Peyer's patch (tissue), 4 donors: ENCODE measurements around the gene MERTK.
"Not testable (repeated sequence)": the region's sequence is repeated elsewhere in the genome, so short reads cannot be mapped to it uniquely, and the experiment has no call there.

Experiments used
- POLR2A ChIP-seq, 2 donors: fragments of 450-650 bp; IDR thresholded peaks; one replicate each; pipeline ENCODE4 v1.5.1; 2017; ENCODE audit warnings: antibody characterized with exemption in 2 of 2, mild to moderate bottlenecking in 2 of 2, moderate library complexity in 2 of 2
- TF ChIP-seq, protein P1 (sequence below), 6 experiments: fragments of 450-650 bp in 4 of 6; fragments of 200-600 bp in 2 of 6; sonication (generic) in 1 of 6; IDR thresholded peaks; one replicate each; pipeline ENCODE4 v1.5.1; 2017 to 2019; ENCODE audit warnings: antibody characterized with exemption in 6 of 6, mild to moderate bottlenecking in 3 of 6, moderate library complexity in 1 of 6

DNA sequence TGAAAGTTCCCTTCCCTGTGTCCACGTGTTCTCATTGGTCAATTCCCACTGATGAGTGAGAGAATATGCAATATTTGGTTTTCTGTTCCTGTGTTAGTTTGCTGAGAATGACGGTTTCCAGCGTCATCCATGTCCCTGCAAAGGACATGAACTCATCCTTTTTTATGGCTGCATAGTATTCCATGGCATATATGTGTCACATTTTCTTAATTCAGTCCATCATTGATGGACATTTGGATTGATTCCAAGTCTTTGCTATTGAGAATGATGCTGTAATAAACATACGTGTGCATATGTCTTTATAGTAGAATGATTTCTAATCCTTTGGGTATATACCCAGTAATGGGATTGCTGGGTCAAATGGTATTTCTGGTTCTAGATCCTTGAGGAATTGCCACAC is 35.5 kb downstream of the MERTK start:
- TF ChIP-seq, protein P1, sequence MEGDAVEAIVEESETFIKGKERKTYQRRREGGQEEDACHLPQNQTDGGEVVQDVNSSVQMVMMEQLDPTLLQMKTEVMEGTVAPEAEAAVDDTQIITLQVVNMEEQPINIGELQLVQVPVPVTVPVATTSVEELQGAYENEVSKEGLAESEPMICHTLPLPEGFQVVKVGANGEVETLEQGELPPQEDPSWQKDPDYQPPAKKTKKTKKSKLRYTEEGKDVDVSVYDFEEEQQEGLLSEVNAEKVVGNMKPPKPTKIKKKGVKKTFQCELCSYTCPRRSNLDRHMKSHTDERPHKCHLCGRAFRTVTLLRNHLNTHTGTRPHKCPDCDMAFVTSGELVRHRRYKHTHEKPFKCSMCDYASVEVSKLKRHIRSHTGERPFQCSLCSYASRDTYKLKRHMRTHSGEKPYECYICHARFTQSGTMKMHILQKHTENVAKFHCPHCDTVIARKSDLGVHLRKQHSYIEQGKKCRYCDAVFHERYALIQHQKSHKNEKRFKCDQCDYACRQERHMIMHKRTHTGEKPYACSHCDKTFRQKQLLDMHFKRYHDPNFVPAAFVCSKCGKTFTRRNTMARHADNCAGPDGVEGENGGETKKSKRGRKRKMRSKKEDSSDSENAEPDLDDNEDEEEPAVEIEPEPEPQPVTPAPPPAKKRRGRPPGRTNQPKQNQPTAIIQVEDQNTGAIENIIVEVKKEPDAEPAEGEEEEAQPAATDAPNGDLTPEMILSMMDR (IDR thresholded peaks at IDR 0.05), result not testable (repeated sequence)
- not testable (repeated sequence) for TF ChIP-seq POLR2A (IDR thresholded peaks at IDR 0.05)
